H1 (cell line): ENCODE measurements around the gene LY6G5B. TPM values are rescaled to one million over a fixed set of nuclear protein-coding genes. Genes with fewer than 3 reads are reported as not detected.

Experiments
- CTBP2 ChIP-seq: IDR thresholded peaks from 2 replicates; pipeline ENCODE4 v1.7.0; 2011; ENCODE audit warnings: borderline replicate concordance, mild to moderate bottlenecking, moderate library complexity, mixed read lengths, low read length; ENCODE audit not compliant: insufficient read depth, insufficient read length
- polyA plus RNA-seq, 7 experiments: library from polyadenylated mRNA; depleted of rRNA in 3 of 7; stranded (reverse) in 5 of 7; unstranded in 2 of 7; fragments of >200 nt in 5 of 7; fragments of 200-250 nt in 2 of 7; gene quantifications; 1 replicate in 5 of 7; 2 replicates in 1 of 7; 4 replicates in 1 of 7; pipeline versions ENCODE4 v1.2.1 to v1.2.3, GENCODE V29; 2011 to 2013; ENCODE audit warnings: missing spikeins in 2 of 7, mixed read lengths in 2 of 7
- total RNA-seq: library from RNA; stranded (reverse); fragmentation: NEBNext Ultra II Directional; extraction: Animal tissue kit (Norgen Biotek cat#: 25700); gene quantifications from 2 replicates; pipeline ENCODE4 v1.2.1, GENCODE V29; 2021

The LY6G5B gene
- total and polyA plus RNA-seq, 2 of the 8 experiments (the other 6 are each of a cell fraction or from before 2014, with no cell fraction given): 10.6 to 12.6 TPM

GRCh38 chr6:31633447-31633846, 36.3 kb upstream of the LY6G5B start (continued):
- TF ChIP-seq CTBP2: no peak
- TF ChIP-seq, all 59 proteins: peak for 0
